NOMO-1 (cell line): ENCODE measurements around the gene SMIM9.
"Not testable (repeated sequence)": the region's sequence is repeated elsewhere in the genome, so short reads cannot be mapped to it uniquely, and the experiment has no call there.

Experiments used
- DNase-seq, 2 experiments: peaks; one replicate each; lab custom pipeline; 2025; ENCODE audit not compliant: unreplicated experiment in 2 of 2; lab: John Stamatoyannopoulos, UW

Gene SMIM9

GRCh38 chrX:154816326-154816898, 18.1 kb downstream of the SMIM9 start:
- DNase-seq, result not testable (repeated sequence)

GRCh38 chrX:154815274-154815818, 19.1 kb downstream of the SMIM9 start:
- no peak for DNase-seq

- no peak for DNase-seq
Measured at GRCh38 chrX:154813801-154814200, 20.7 kb downstream of the SMIM9 start.

GRCh38 chrX:154812341-154813101, 21.9 kb downstream of the SMIM9 start:
- no peak for DNase-seq

GRCh38 chrX:154809939-154810665, 24.4 kb downstream of the SMIM9 start:
- DNase-seq, result peak; percentile 15 to 49

- DNase-seq, result no peak
Measured at GRCh38 chrX:154806837-154807501, 27.5 kb downstream of the SMIM9 start.

- DNase-seq, result peak in 1 of 2 experiments; percentile 42
Measured at GRCh38 chrX:154805696-154806091, 28.8 kb downstream of the SMIM9 start.

- DNase-seq, result peak; percentile 44 to 77
Measured at GRCh38 chrX:154804957-154805695, 29.3 kb downstream of the SMIM9 start, which contains the start of gene MPP1. Gene MPP1, minus strand, starts transcription at chrX:154805485. Its CDS starts 112 bp downstream, at chrX:154805373.

GRCh38 chrX:154804261-154804956, 30.1 kb downstream of the SMIM9 start:
- DNase-seq, result no peak

GRCh38 chrX:154802947-154803346, 31.5 kb downstream of the SMIM9 start:
- DNase-seq, result no peak

GRCh38 chrX:154800478-154801210, 33.8 kb downstream of the SMIM9 start:
- DNase-seq, result peak; percentile 59 to 74

- DNase-seq, result no peak
Measured at GRCh38 chrX:154799556-154800348, 34.7 kb downstream of the SMIM9 start.

GRCh38 chrX:154797006-154797405, 37.5 kb downstream of the SMIM9 start:
- DNase-seq, result no peak

GRCh38 chrX:154795016-154795415, 39.4 kb downstream of the SMIM9 start:
- DNase-seq, result no peak

GRCh38 chrX:154793084-154793795, 41.2 kb downstream of the SMIM9 start:
- no peak for DNase-seq

GRCh38 chrX:154791939-154792338, 42.5 kb downstream of the SMIM9 start:
- DNase-seq, result no peak

GRCh38 chrX:154791467-154791866, 43.0 kb downstream of the SMIM9 start:
- no peak for DNase-seq
